GM23338 (cell line): ENCODE results near the gene ACAN. TPM values are rescaled to one million over a fixed set of nuclear protein-coding genes. Genes with fewer than 3 reads are reported as not detected.
A peak's percentile ranks its signal among the peaks of the same experiment; 100 is the strongest.

Source experiments
- ATAC-seq: fragments of 200-7000 bp; cut with Tn5 transposase; 3 replicates; pipeline ENCODE4 v1.9.1; 2020
- DNase-seq: peaks from one replicate; pipeline ENCODE4 v3.0.0-alpha.2; 2015; ENCODE audit warnings: low spot score
- H2AFZ ChIP-seq: fragments of 200-600 bp; sonication (generic); 2 replicates; pipeline ENCODE4 v1.8.0; 2016; ENCODE audit warnings: antibody characterized with exemption, mild to moderate bottlenecking, moderate library complexity
- H3F3A ChIP-seq: fragments of 200-600 bp; sonication (generic); replicated peaks from 2 replicates; pipeline ENCODE4 v1.8.0; 2017; ENCODE audit warnings: antibody characterized with exemption, mixed run types, low read depth
- H3K27ac ChIP-seq: fragments of 200-600 bp; sonication (generic); 2 replicates; pipeline ENCODE4 v1.6.1; 2016; ENCODE audit warnings: low read depth
- H3K27me3 ChIP-seq: fragments of 200-600 bp; sonication (generic); 2 replicates; pipeline ENCODE4 v1.8.0; 2016; ENCODE audit warnings: mild to moderate bottlenecking, mixed run types, moderate library complexity; ENCODE audit not compliant: insufficient read depth
- H3K36me3 ChIP-seq: fragments of 200-600 bp; sonication (generic); 2 replicates; pipeline ENCODE4 v1.8.0; 2016; ENCODE audit warnings: mild to moderate bottlenecking; ENCODE audit not compliant: insufficient read depth
- H3K4me1 ChIP-seq: fragments of 200-600 bp; sonication (generic); 2 replicates; pipeline ENCODE4 v1.8.0; 2016; ENCODE audit warnings: mild to moderate bottlenecking, moderate library complexity; ENCODE audit not compliant: insufficient read depth
- H3K4me2 ChIP-seq: fragments of 200-600 bp; sonication (generic); 2 replicates; pipeline ENCODE4 v1.7.1; 2017; ENCODE audit warnings: mixed run types
- H3K4me3 ChIP-seq: fragments of 200-600 bp; sonication (generic); 2 replicates; pipeline ENCODE4 v1.6.1; 2016; ENCODE audit warnings: mixed run types
- H3K79me2 ChIP-seq: fragments of 200-600 bp; sonication (generic); replicated peaks from 2 replicates; pipeline ENCODE4 v1.8.0; 2017; ENCODE audit warnings: mild to moderate bottlenecking; ENCODE audit not compliant: insufficient read depth
- H3K9me2 ChIP-seq: fragments of 200-600 bp; sonication (generic); 2 replicates; pipeline ENCODE4 v1.8.0; 2017; ENCODE audit not compliant: insufficient read depth
- H4K20me1 ChIP-seq: fragments of 200-600 bp; sonication (generic); replicated peaks from 2 replicates; pipeline ENCODE4 v1.8.0; 2017; ENCODE audit warnings: mild to moderate bottlenecking; ENCODE audit not compliant: insufficient read depth
- H3K27ac Mint-ChIP-seq: 2 replicates; pipeline ENCODE4 v1.8.0; 2020; ENCODE audit warnings: inconsistent platforms, mild to moderate bottlenecking, moderate library complexity, mixed read lengths
- H3K27me3 Mint-ChIP-seq: 3 replicates; pipeline ENCODE4 v1.8.0; 2022; ENCODE audit warnings: low read depth, mild to moderate bottlenecking, moderate library complexity, mixed read lengths, inconsistent platforms; ENCODE audit not compliant: insufficient read depth, poor library complexity
- H3K36me3 Mint-ChIP-seq: 3 replicates; pipeline ENCODE4 v1.8.0; 2021; ENCODE audit warnings: low read depth, mild to moderate bottlenecking, inconsistent platforms, moderate library complexity, mixed read lengths
- H3K4me1 Mint-ChIP-seq: 3 replicates; pipeline ENCODE4 v1.8.0; 2020; ENCODE audit warnings: mild to moderate bottlenecking, inconsistent platforms, mixed read lengths
- H3K4me3 Mint-ChIP-seq: 3 replicates; pipeline ENCODE4 v1.8.0; 2021; ENCODE audit warnings: moderate library complexity, mild to moderate bottlenecking, inconsistent platforms, mixed read lengths
- H3K9me3 Mint-ChIP-seq: 3 replicates; pipeline ENCODE4 v1.8.0; 2020; ENCODE audit warnings: moderate library complexity, mild to moderate bottlenecking, inconsistent platforms, mixed read lengths
- CREB1 ChIP-seq: fragments of 250-450 bp; sonication (Bioruptor Pico); IDR thresholded peaks from 2 replicates; pipeline ENCODE4 v1.5.0; 2020; ENCODE audit warnings: low read depth, mild to moderate bottlenecking, moderate library complexity
- EZH2 ChIP-seq: fragments of 200-600 bp; sonication (generic); IDR thresholded peaks from one replicate; pipeline ENCODE4 v1.8.0; 2017; ENCODE audit warnings: antibody characterized with exemption, mild to moderate bottlenecking, low read depth; ENCODE audit not compliant: unreplicated experiment
- EZH2phosphoT487 ChIP-seq: fragments of 200-600 bp; sonication (generic); IDR thresholded peaks from one replicate; pipeline ENCODE4 v1.8.1; 2018; ENCODE audit warnings: antibody characterized with exemption; ENCODE audit not compliant: unreplicated experiment
- JUNB ChIP-seq: IDR thresholded peaks from one replicate; pipeline ENCODE4 v1.6.1; 2016; ENCODE audit warnings: antibody characterized with exemption; ENCODE audit not compliant: unreplicated experiment
- NANOG ChIP-seq: IDR thresholded peaks from 2 replicates; pipeline ENCODE4 v1.6.1; 2016; ENCODE audit warnings: antibody characterized with exemption, borderline replicate concordance
- POLR2AphosphoS5 ChIP-seq: IDR thresholded peaks from 2 replicates; pipeline ENCODE4 v1.6.1; 2016; ENCODE audit warnings: antibody characterized with exemption, low read depth
- STAT1 ChIP-seq: IDR thresholded peaks from one replicate; pipeline ENCODE4 v1.6.1; 2016; ENCODE audit warnings: antibody characterized with exemption; ENCODE audit not compliant: unreplicated experiment
- ZNF114 ChIP-seq: fragments of 250-450 bp; sonication (Bioruptor Pico); IDR thresholded peaks from 2 replicates; pipeline ENCODE4 v1.5.0; 2020; ENCODE audit warnings: mild to moderate bottlenecking, moderate library complexity
- ZNF331 ChIP-seq: fragments of 250-450 bp; sonication (Bioruptor Pico); IDR thresholded peaks from 2 replicates; pipeline ENCODE4 v1.5.0; 2020; ENCODE audit warnings: low read depth, mild to moderate bottlenecking, moderate library complexity
- polyA plus RNA-seq: library from polyadenylated mRNA; unstranded; fragments of >200 nt; fragmentation: Nextera tagmentation; extraction: Ambion mirVana; gene quantifications from 2 replicates; pipeline ENCODE4 v1.2.1, GENCODE V29; 2016
- total RNA-seq: library from RNA; depleted of rRNA; stranded (reverse); fragments of >200 nt; shearing (Covaris generic); gene quantifications from 2 replicates; pipeline ENCODE4 v1.2.3, GENCODE V29; 2014
- TF ChIP-seq, protein P1 (sequence below), 2 experiments: fragments of 200-600 bp in 1 of 2; sonication (generic) in 1 of 2; conservative IDR thresholded peaks; 2 replicates each; pipeline versions ENCODE4 v1.5.1 to v1.6.1; 2016 to 2017; ENCODE audit warnings: antibody characterized with exemption in 2 of 2, low read depth in 2 of 2, mild to moderate bottlenecking in 2 of 2, moderate library complexity in 1 of 2
- TF ChIP-seq, protein P2 (sequence below): fragments of 250-450 bp; sonication (Bioruptor Pico); IDR thresholded peaks from 2 replicates; pipeline ENCODE4 v1.5.0; 2020; ENCODE audit warnings: mild to moderate bottlenecking, moderate library complexity
- TF ChIP-seq, protein P3 (sequence below): IDR thresholded peaks from one replicate; pipeline ENCODE4 v1.6.1; 2018; ENCODE audit warnings: antibody characterized with exemption; ENCODE audit not compliant: unreplicated experiment
- TF ChIP-seq, protein P4 (sequence below): IDR thresholded peaks from 2 replicates; pipeline ENCODE4 v1.6.1; 2016; ENCODE audit warnings: antibody characterized with exemption

Gene ACAN
- total and polyA plus RNA-seq, 2 experiments from 2014 or later = 2.5 to 4.9 TPM

DNA sequence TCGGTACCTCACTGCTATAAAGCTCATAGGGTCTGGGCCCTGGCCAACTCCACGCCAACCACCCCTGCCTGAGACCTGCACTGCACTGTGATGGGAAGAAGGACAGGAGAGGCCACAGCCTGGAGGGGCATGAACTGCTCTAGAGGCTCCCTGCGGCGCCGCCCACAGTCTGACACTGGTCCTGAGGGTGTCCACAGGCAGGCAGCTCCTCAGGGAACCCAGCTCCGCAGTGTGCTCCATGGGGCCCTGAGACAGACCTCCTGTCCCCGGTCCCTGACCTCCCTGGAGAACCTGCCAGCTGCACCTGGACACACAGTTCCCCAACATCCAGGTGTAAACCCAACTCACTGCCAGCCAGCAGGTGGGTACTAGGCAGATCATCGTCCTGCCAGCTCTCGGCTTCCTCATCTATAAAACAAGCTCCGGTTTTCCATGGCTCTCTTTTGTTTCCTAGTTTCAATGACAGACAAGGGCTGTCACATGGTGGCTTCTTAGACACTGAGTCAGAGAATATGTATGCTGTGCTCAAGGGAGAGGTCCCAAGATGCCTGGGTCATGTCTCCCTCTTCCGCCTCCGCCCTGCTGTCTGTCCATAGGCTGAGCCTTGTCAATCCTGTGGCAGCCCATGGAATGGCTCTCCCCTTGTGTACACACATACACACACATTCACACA is 97.2 kb downstream of the ACAN start:
- no peak overlapping the region for H3K27ac ChIP-seq
- TF ChIP-seq EZH2 = no peak
- TF ChIP-seq, protein P1, sequence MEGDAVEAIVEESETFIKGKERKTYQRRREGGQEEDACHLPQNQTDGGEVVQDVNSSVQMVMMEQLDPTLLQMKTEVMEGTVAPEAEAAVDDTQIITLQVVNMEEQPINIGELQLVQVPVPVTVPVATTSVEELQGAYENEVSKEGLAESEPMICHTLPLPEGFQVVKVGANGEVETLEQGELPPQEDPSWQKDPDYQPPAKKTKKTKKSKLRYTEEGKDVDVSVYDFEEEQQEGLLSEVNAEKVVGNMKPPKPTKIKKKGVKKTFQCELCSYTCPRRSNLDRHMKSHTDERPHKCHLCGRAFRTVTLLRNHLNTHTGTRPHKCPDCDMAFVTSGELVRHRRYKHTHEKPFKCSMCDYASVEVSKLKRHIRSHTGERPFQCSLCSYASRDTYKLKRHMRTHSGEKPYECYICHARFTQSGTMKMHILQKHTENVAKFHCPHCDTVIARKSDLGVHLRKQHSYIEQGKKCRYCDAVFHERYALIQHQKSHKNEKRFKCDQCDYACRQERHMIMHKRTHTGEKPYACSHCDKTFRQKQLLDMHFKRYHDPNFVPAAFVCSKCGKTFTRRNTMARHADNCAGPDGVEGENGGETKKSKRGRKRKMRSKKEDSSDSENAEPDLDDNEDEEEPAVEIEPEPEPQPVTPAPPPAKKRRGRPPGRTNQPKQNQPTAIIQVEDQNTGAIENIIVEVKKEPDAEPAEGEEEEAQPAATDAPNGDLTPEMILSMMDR (conservative IDR thresholded peaks at IDR 0.05; ENCODE audit: low read depth in 2 of 2) = no peak
- no peak for TF ChIP-seq CREB1 (CRISPR knock-in tag)
- no peak for TF ChIP-seq JUNB
- TF ChIP-seq, protein P2, sequence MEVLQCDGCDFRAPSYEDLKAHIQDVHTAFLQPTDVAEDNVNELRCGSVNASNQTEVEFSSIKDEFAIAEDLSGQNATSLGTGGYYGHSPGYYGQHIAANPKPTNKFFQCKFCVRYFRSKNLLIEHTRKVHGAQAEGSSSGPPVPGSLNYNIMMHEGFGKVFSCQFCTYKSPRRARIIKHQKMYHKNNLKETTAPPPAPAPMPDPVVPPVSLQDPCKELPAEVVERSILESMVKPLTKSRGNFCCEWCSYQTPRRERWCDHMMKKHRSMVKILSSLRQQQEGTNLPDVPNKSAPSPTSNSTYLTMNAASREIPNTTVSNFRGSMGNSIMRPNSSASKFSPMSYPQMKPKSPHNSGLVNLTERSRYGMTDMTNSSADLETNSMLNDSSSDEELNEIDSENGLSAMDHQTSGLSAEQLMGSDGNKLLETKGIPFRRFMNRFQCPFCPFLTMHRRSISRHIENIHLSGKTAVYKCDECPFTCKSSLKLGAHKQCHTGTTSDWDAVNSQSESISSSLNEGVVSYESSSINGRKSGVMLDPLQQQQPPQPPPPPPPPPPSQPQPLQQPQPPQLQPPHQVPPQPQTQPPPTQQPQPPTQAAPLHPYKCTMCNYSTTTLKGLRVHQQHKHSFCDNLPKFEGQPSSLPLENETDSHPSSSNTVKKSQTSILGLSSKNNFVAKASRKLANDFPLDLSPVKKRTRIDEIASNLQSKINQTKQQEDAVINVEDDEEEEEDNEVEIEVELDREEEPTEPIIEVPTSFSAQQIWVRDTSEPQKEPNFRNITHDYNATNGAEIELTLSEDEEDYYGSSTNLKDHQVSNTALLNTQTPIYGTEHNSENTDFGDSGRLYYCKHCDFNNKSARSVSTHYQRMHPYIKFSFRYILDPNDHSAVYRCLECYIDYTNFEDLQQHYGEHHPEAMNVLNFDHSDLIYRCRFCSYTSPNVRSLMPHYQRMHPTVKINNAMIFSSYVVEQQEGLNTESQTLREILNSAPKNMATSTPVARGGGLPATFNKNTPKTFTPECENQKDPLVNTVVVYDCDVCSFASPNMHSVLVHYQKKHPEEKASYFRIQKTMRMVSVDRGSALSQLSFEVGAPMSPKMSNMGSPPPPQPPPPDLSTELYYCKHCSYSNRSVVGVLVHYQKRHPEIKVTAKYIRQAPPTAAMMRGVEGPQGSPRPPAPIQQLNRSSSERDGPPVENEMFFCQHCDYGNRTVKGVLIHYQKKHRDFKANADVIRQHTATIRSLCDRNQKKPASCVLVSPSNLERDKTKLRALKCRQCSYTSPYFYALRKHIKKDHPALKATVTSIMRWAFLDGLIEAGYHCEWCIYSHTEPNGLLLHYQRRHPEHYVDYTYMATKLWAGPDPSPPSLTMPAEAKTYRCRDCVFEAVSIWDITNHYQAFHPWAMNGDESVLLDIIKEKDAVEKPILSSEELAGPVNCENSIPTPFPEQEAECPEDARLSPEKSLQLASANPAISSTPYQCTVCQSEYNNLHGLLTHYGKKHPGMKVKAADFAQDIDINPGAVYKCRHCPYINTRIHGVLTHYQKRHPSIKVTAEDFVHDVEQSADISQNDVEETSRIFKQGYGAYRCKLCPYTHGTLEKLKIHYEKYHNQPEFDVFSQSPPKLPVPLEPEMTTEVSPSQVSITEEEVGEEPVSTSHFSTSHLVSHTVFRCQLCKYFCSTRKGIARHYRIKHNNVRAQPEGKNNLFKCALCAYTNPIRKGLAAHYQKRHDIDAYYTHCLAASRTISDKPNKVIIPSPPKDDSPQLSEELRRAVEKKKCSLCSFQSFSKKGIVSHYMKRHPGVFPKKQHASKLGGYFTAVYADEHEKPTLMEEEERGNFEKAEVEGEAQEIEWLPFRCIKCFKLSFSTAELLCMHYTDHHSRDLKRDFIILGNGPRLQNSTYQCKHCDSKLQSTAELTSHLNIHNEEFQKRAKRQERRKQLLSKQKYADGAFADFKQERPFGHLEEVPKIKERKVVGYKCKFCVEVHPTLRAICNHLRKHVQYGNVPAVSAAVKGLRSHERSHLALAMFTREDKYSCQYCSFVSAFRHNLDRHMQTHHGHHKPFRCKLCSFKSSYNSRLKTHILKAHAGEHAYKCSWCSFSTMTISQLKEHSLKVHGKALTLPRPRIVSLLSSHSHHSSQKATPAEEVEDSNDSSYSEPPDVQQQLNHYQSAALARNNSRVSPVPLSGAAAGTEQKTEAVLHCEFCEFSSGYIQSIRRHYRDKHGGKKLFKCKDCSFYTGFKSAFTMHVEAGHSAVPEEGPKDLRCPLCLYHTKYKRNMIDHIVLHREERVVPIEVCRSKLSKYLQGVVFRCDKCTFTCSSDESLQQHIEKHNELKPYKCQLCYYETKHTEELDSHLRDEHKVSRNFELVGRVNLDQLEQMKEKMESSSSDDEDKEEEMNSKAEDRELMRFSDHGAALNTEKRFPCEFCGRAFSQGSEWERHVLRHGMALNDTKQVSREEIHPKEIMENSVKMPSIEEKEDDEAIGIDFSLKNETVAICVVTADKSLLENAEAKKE (CRISPR knock-in tag) = no peak
- TF ChIP-seq, protein P3, sequence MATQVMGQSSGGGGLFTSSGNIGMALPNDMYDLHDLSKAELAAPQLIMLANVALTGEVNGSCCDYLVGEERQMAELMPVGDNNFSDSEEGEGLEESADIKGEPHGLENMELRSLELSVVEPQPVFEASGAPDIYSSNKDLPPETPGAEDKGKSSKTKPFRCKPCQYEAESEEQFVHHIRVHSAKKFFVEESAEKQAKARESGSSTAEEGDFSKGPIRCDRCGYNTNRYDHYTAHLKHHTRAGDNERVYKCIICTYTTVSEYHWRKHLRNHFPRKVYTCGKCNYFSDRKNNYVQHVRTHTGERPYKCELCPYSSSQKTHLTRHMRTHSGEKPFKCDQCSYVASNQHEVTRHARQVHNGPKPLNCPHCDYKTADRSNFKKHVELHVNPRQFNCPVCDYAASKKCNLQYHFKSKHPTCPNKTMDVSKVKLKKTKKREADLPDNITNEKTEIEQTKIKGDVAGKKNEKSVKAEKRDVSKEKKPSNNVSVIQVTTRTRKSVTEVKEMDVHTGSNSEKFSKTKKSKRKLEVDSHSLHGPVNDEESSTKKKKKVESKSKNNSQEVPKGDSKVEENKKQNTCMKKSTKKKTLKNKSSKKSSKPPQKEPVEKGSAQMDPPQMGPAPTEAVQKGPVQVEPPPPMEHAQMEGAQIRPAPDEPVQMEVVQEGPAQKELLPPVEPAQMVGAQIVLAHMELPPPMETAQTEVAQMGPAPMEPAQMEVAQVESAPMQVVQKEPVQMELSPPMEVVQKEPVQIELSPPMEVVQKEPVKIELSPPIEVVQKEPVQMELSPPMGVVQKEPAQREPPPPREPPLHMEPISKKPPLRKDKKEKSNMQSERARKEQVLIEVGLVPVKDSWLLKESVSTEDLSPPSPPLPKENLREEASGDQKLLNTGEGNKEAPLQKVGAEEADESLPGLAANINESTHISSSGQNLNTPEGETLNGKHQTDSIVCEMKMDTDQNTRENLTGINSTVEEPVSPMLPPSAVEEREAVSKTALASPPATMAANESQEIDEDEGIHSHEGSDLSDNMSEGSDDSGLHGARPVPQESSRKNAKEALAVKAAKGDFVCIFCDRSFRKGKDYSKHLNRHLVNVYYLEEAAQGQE = no peak
- TF ChIP-seq ZNF114 (CRISPR knock-in tag) = no peak
- no peak for TF ChIP-seq ZNF331
- no peak for TF ChIP-seq EZH2phosphoT487
- no peak for TF ChIP-seq POLR2AphosphoS5
- TF ChIP-seq NANOG = no peak
- TF ChIP-seq, protein P4, sequence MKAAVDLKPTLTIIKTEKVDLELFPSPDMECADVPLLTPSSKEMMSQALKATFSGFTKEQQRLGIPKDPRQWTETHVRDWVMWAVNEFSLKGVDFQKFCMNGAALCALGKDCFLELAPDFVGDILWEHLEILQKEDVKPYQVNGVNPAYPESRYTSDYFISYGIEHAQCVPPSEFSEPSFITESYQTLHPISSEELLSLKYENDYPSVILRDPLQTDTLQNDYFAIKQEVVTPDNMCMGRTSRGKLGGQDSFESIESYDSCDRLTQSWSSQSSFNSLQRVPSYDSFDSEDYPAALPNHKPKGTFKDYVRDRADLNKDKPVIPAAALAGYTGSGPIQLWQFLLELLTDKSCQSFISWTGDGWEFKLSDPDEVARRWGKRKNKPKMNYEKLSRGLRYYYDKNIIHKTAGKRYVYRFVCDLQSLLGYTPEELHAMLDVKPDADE = no peak
- TF ChIP-seq STAT1 = no peak
- H3K36me3 Mint-ChIP-seq = peaks cover 84% of the 10 kb centered on the region
- H3K27ac Mint-ChIP-seq = peak overlapping the region; percentile 1; the same call in 1 of the 2 replicates
- no peak overlapping the region for H3K4me3 ChIP-seq
- DNase-seq (no peak), ATAC-seq (no peak)
- peaks cover 38% of the 10 kb centered on the region for H4K20me1 ChIP-seq
- H3K4me1 Mint-ChIP-seq = peaks cover 70% of the 10 kb centered on the region
- H3K9me2 ChIP-seq = no peaks in the 10 kb centered on the region
- H3K79me2 ChIP-seq = peaks cover 21% of the 10 kb centered on the region
- H3K4me1 ChIP-seq = peaks cover 38% of the 10 kb centered on the region
- no peak overlapping the region for H3K4me3 Mint-ChIP-seq
- H3K9me3 Mint-ChIP-seq = no peaks in the 10 kb centered on the region; the same call in 1 of the 3 replicates
- H3K27me3 Mint-ChIP-seq = peaks cover 41% of the 10 kb centered on the region
- peaks cover 29% of the 10 kb centered on the region for H3K36me3 ChIP-seq
- H2AFZ ChIP-seq = no peak overlapping the region
- H3F3A ChIP-seq = peaks cover 42% of the 10 kb centered on the region
- no peak overlapping the region for H3K4me2 ChIP-seq
- H3K27me3 ChIP-seq = peaks cover 2% of the 10 kb centered on the region; the same call in 1 of the 2 replicates
